GM21447 (cell line): ENCODE measurements around the gene ABI3.
"Not testable (repeated sequence)": the region's sequence is repeated elsewhere in the genome, so short reads cannot be mapped to it uniquely, and the experiment has no call there.

Source experiments
- ATAC-seq: cut with Tn5 transposase; IDR thresholded peaks from one replicate; pipeline ENCODE4 v1.9.1; 2021; ENCODE audit not compliant: unreplicated experiment

Gene ABI3

GRCh38 chr17:49210158-49211029 lies at the start of gene ABI3, which contains the start of gene GNGT2:
Gene ABI3, plus strand, starts transcription at chr17:49210707. Its CDS starts 18 bp downstream, at chr17:49210725.
Gene GNGT2, minus strand, starts transcription at chr17:49210574. Its CDS starts 3,152 bp downstream, at chr17:49207422.
- peak; percentile 72 for ATAC-seq

- no peak for ATAC-seq
Observed at GRCh38 chr17:49162866-49163265, 47.6 kb upstream of the ABI3 start.

GRCh38 chr17:49165143-49165542 lies 45.4 kb upstream of the ABI3 start:
- no peak for ATAC-seq

GRCh38 chr17:49168706-49169105 lies 41.8 kb upstream of the ABI3 start:
- no peak for ATAC-seq

GRCh38 chr17:49170216-49170615 lies 40.3 kb upstream of the ABI3 start:
- ATAC-seq, result no peak

GRCh38 chr17:49170711-49171110 lies 39.8 kb upstream of the ABI3 start:
- not testable (repeated sequence) for ATAC-seq

GRCh38 chr17:49175978-49176377 lies 34.5 kb upstream of the ABI3 start:
- ATAC-seq, result not testable (repeated sequence)

GRCh38 chr17:49180303-49180702 lies 30.2 kb upstream of the ABI3 start:
- no peak for ATAC-seq

- ATAC-seq, result no peak
Observed at GRCh38 chr17:49180998-49181635, 29.4 kb upstream of the ABI3 start.

- ATAC-seq, result no peak
Observed at GRCh38 chr17:49183341-49183740, 27.2 kb upstream of the ABI3 start.

GRCh38 chr17:49183801-49184200 lies 26.7 kb upstream of the ABI3 start:
- ATAC-seq, result no peak

GRCh38 chr17:49184522-49184921 lies 26.0 kb upstream of the ABI3 start:
- ATAC-seq, result not testable (repeated sequence)

GRCh38 chr17:49185381-49185780 lies 25.1 kb upstream of the ABI3 start:
- ATAC-seq, result not testable (repeated sequence)

GRCh38 chr17:49187301-49187700 lies 23.2 kb upstream of the ABI3 start:
- no peak for ATAC-seq

- ATAC-seq, result no peak
Observed at GRCh38 chr17:49190932-49191331, 19.6 kb upstream of the ABI3 start.

GRCh38 chr17:49191409-49191916 lies 19.0 kb upstream of the ABI3 start:
- ATAC-seq, result peak; percentile 3

- peak; percentile 39 for ATAC-seq
Observed at GRCh38 chr17:49191917-49192741, 18.4 kb upstream of the ABI3 start.

GRCh38 chr17:49193513-49194296 lies 16.8 kb upstream of the ABI3 start:
- ATAC-seq, result no peak

- ATAC-seq, result no peak
Observed at GRCh38 chr17:49194297-49194607, 16.3 kb upstream of the ABI3 start.

- ATAC-seq, result no peak
Observed at GRCh38 chr17:49195751-49196150, 14.8 kb upstream of the ABI3 start.
